LNCaP clone FGC (cell line): ENCODE data around the gene ATP13A3.

Source experiments
- DNase-seq: peaks from one replicate; pipeline ENCODE4 v3.0.0-alpha.2; 2011; ENCODE audit warnings: low read depth
- H3K4me3 ChIP-seq: 2 replicates; pipeline ENCODE4 v1.5.1; 2011; ENCODE audit warnings: mild to moderate bottlenecking, low read depth, low read length, control low read depth
- TF ChIP-seq, protein P1 (sequence below): IDR thresholded peaks from 2 replicates; pipeline ENCODE4 v1.5.1; 2012; ENCODE audit warnings: mild to moderate bottlenecking; ENCODE audit not compliant: control insufficient read depth, insufficient read depth; ENCODE audit errors: extremely low read depth

The ATP13A3 gene

DNA sequence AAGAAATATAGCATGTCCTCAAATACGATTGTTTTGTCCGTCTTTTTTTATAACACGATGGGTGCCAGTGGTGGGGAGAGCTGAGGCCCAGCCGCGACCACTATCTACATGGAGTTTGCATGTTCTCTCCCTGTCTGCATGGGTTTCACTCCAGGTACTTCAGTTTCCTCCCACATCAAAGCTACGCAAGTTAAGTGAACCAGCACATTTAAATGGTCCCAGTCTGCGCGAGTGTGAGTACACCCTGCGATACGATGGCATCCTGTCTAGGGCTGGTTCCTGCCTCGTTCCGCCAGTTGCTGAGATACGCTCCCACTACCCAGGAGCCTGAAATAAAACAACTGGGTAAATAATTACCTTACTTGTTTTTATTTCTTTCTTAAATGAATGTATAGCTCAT, 40.6 kb downstream of the ATP13A3 start:
- DNase-seq, result no peak
- H3K4me3 ChIP-seq, result peak overlapping the region; percentile 6; the same call in 1 of the 2 replicates
- TF ChIP-seq, protein P1, sequence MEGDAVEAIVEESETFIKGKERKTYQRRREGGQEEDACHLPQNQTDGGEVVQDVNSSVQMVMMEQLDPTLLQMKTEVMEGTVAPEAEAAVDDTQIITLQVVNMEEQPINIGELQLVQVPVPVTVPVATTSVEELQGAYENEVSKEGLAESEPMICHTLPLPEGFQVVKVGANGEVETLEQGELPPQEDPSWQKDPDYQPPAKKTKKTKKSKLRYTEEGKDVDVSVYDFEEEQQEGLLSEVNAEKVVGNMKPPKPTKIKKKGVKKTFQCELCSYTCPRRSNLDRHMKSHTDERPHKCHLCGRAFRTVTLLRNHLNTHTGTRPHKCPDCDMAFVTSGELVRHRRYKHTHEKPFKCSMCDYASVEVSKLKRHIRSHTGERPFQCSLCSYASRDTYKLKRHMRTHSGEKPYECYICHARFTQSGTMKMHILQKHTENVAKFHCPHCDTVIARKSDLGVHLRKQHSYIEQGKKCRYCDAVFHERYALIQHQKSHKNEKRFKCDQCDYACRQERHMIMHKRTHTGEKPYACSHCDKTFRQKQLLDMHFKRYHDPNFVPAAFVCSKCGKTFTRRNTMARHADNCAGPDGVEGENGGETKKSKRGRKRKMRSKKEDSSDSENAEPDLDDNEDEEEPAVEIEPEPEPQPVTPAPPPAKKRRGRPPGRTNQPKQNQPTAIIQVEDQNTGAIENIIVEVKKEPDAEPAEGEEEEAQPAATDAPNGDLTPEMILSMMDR, result no peak

DNA sequence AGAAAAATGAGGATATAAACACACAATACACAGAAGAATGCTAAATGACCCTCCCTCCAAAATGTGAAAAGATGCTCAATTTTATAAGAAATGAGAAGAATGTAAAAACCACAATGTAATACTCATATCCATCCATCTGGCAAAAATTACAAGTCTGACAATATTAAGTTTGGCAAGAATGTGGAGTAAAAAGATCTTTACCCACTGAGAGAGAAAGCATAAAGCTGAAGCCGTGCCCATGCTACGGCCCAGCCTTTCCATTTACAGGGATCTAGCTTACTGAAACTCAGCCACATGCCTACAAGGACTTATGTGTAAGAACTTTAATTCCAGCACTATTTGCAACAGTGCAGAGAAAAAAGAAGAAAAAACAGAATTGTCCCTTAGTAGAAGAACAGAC, 42.9 kb downstream of the ATP13A3 start:
- no peak for DNase-seq
- TF ChIP-seq, protein P1, result no peak
- H3K4me3 ChIP-seq, result no peak overlapping the region

DNA sequence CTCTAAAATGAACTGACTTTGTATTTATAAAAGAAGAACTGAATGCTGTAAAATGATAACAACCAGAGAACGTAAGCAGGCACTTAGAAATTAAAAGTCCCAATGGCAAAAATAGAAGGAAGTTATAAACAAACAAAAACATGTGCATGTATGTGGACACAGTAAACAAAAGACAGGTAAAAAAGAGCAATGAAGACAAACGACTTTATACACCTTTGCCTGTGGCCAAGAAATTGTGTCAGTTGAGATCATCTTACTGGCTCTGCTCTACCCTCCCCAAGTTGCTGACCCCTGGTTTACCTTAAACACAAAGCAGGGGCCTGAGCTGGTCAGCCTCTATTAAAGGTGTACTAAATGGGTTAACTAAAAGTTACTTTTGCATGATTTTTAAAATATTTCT, 46.0 kb downstream of the ATP13A3 start:
- DNase-seq, result peak; percentile 81
- TF ChIP-seq, protein P1, result no peak
- peak overlapping the region; percentile 43 for H3K4me3 ChIP-seq

DNA sequence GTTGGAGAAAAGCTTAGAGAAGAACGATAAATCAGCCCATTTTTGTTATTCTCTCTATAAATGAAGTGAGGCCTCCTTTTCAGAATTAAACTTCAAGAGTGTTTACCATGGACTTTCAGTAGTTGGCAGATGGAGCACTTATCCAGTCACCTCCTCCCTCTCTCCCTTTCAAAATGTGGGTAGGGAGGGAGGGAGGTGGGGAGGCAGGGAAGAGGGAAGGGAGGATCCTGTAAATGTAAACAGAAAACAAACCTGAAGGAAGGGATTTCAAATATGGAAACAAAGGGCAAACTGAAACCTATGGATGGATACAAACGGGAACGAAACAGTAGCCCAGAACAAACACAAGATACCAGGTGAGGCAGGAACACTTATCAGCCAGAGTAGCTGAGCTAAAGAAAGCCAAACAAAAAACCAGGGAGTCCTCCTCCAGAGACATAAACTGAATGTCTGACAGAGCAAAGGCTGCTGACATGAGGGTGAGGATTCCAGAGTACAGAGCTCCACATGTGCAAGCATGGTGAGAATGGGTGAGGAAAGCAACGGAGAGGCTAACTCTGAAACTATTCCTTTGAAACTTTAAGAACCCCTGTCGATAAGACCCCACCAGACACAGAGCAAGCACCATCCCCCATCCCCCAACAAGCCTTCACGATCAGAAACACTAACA, 46.8 kb downstream of the ATP13A3 start:
- H3K4me3 ChIP-seq, result peak overlapping the region; percentile 43
- DNase-seq, result peak; percentile 37
- TF ChIP-seq, protein P1, result no peak

DNA sequence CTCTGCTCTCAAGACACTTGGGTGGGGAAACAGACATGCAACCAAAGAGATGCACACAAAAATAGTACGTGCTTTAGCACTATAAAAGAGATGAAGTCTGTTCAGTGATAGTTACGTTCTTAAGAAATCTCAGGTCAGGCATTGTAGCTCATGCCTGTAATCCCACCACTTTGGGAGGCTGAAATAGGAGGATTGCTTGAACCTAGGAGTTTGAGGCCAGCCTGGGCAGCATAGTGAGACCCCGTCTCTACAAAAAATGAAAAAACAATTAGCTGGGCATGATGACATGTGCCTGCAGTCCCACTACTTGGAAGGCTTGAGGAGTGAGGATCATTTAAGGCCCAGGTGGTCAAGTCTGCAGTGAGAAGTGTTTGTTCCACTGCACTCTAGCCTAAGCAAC, 52.3 kb downstream of the ATP13A3 start:
- H3K4me3 ChIP-seq, result no peak overlapping the region
- no peak for DNase-seq
- TF ChIP-seq, protein P1, result no peak

DNA sequence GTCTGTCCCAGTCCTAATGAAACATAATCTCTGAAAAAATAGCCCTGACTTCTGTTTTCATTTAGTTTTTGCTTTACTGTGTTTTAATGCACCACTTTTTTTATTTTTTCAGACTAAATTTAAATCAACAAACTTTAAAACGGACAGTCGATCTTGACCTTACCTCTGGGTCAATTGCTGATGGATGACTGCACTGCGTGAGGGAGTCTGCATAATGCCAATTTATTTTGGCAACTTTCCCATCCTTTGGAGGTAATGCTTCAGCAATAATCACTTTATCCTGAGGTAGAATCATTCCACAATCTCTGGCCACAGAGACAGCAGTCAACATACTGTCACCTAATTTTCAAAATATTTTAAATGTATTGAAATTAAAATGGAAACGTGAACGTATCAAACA, 55.2 kb downstream of the ATP13A3 start:
- H3K4me3 ChIP-seq, result no peak overlapping the region
- TF ChIP-seq, protein P1, result no peak
- no peak for DNase-seq

DNA sequence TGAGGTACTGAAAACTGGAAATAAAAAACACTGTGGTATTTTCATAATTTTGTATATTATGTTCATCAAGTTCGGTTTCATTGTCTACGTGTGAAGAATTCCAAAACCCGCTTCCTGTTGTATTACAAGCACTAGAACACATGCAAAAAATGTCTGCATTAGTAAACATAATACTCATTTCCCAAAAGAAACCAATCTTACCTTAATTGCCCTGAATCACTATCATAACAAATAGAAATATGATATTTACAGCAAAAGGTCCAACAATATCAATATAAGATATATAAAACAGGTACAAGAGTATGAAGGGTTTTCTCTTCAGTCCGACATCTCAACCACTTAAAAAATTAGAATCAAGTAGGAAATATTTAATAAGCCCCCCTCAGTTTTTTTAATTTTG, 61.4 kb downstream of the ATP13A3 start:
- no peak overlapping the region for H3K4me3 ChIP-seq
- no peak for DNase-seq
- TF ChIP-seq, protein P1, result no peak
